ENCODE measurements around the gene PHC2. TPM values are rescaled to one million over a fixed set of nuclear protein-coding genes. Genes with fewer than 3 reads are reported as not detected.

The PHC2 gene
- total RNA-seq, 2 experiments from 2014 or later, result 34.0 to 35.0 TPM

- H3K9me3 ChIP-seq (ENCODE audit: low read length), result no peaks in the 10 kb centered on the region
- ChIA-PET CTCF (ENCODE audit: unreplicated experiment) (no interaction called here), POLR2A (no interaction called here)
- DNase-seq (ENCODE audit: low spot score), result no peak
- no peak overlapping the region for H3K27ac ChIP-seq (ENCODE audit: low read depth, low read length, poor library complexity, severe bottlenecking)
- no peaks in the 10 kb centered on the region for H3K4me1 ChIP-seq (ENCODE audit: insufficient read depth, low read length, poor library complexity, severe bottlenecking)
- intact Hi-C loops (cut with micrococcal nuclease; ENCODE audit: unreplicated experiment), result no loop called here
- no peak overlapping the region for H3K4me2 ChIP-seq (ENCODE audit: low read length)
- no peak overlapping the region for H3K4me3 ChIP-seq (ENCODE audit: low read depth, low read length, poor library complexity, severe bottlenecking)
- no peaks in the 10 kb centered on the region for H3K79me2 ChIP-seq (ENCODE audit: insufficient read depth, low read depth, low read length)
- no peaks in the 10 kb centered on the region for H3K9me2 ChIP-seq (ENCODE audit: insufficient read depth, low read length)
- no peak for TF ChIP-seq CTCF (conservative IDR thresholded peaks at IDR 0.05; ENCODE audit: low read length)
- no peak for TF ChIP-seq EZH2phosphoT487 (IDR thresholded peaks at IDR 0.05; ENCODE audit: borderline replicate concordance, low read depth, low read length)
- H4K20me1 ChIP-seq (ENCODE audit: insufficient read depth, low read length), result no peaks in the 10 kb centered on the region
- BruUV-seq (replicated peaks), result no TSS peak
- H2AFZ ChIP-seq (ENCODE audit: low read length), result no peak overlapping the region
- H3K36me3 ChIP-seq (ENCODE audit: insufficient read depth, low read length), result no peaks in the 10 kb centered on the region
Measured at GRCh38 chr1:33363021-33363420, 67.9 kb downstream of the PHC2 start.

GRCh38 chr1:33361532-33362235 is 69.2 kb downstream of the PHC2 start:
- Histone ChIP-seq H4K20me1 (ENCODE audit: insufficient read depth, low read length) (no peaks in the 10 kb centered on the region), H3K4me2 (ENCODE audit: low read length) (no peak overlapping the region), H3K4me1 (ENCODE audit: insufficient read depth, low read length, poor library complexity, severe bottlenecking) (no peaks in the 10 kb centered on the region), H3K9me2 (ENCODE audit: insufficient read depth, low read length) (no peaks in the 10 kb centered on the region), H3K79me2 (ENCODE audit: insufficient read depth, low read depth, low read length) (no peaks in the 10 kb centered on the region), H3K4me3 (ENCODE audit: low read depth, low read length, poor library complexity, severe bottlenecking) (no peak overlapping the region), H3K36me3 (ENCODE audit: insufficient read depth, low read length) (no peaks in the 10 kb centered on the region), H3K27ac (ENCODE audit: low read depth, low read length, poor library complexity, severe bottlenecking) (no peak overlapping the region), H2AFZ (ENCODE audit: low read length) (no peak overlapping the region), H3K9me3 (ENCODE audit: low read length) (no peaks in the 10 kb centered on the region)
- CTCF ChIA-PET (ENCODE audit: unreplicated experiment), result no interaction called here
- TF ChIP-seq EZH2phosphoT487 (IDR thresholded peaks at IDR 0.05; ENCODE audit: borderline replicate concordance, low read depth, low read length) (no peak), CTCF (conservative IDR thresholded peaks at IDR 0.05; ENCODE audit: low read length) (no peak)
- intact Hi-C loops (cut with micrococcal nuclease; ENCODE audit: unreplicated experiment), result no loop called here
- DNase-seq (ENCODE audit: low spot score), result no peak
- no TSS peak for BruUV-seq (replicated peaks)
- POLR2A ChIA-PET, result no interaction called here

GRCh38 chr1:33360367-33360766 is 70.5 kb downstream of the PHC2 start:
- H3K36me3 ChIP-seq (ENCODE audit: insufficient read depth, low read length), result no peaks in the 10 kb centered on the region
- DNase-seq (ENCODE audit: low spot score), result no peak
- ChIA-PET POLR2A (no interaction called here), CTCF (ENCODE audit: unreplicated experiment) (no interaction called here)
- no peak overlapping the region for H3K4me3 ChIP-seq (ENCODE audit: low read depth, low read length, poor library complexity, severe bottlenecking)
- TF ChIP-seq EZH2phosphoT487 (IDR thresholded peaks at IDR 0.05; ENCODE audit: borderline replicate concordance, low read depth, low read length) (no peak), CTCF (conservative IDR thresholded peaks at IDR 0.05; ENCODE audit: low read length) (no peak)
- H4K20me1 ChIP-seq (ENCODE audit: insufficient read depth, low read length), result no peaks in the 10 kb centered on the region
- no TSS peak for BruUV-seq (replicated peaks)
- no peak overlapping the region for H3K27ac ChIP-seq (ENCODE audit: low read depth, low read length, poor library complexity, severe bottlenecking)
- no peaks in the 10 kb centered on the region for H3K9me3 ChIP-seq (ENCODE audit: low read length)
- no peak overlapping the region for H3K4me2 ChIP-seq (ENCODE audit: low read length)
- no peaks in the 10 kb centered on the region for H3K9me2 ChIP-seq (ENCODE audit: insufficient read depth, low read length)
- intact Hi-C loops (cut with micrococcal nuclease; ENCODE audit: unreplicated experiment), result no loop called here
- H3K79me2 ChIP-seq (ENCODE audit: insufficient read depth, low read depth, low read length), result no peaks in the 10 kb centered on the region
- H2AFZ ChIP-seq (ENCODE audit: low read length), result no peak overlapping the region
- no peaks in the 10 kb centered on the region for H3K4me1 ChIP-seq (ENCODE audit: insufficient read depth, low read length, poor library complexity, severe bottlenecking)

Measured in OCI-LY7 (cell line).